K562 treated with DMSO at 1 percent for 24 hours (cell line): Measurements from ENCODE around the gene PARK7. TPM values are rescaled to one million over a fixed set of nuclear protein-coding genes. Genes with fewer than 3 reads are reported as not detected.

ENCODE experiments used
- total RNA-seq: library from RNA; unstranded; fragments of 300-600 nt; gene quantifications from 2 replicates; pipeline ENCODE4 v1.2.3, GENCODE V29; 2022; ENCODE audit warnings: low read depth; ENCODE audit not compliant: insufficient read depth

The PARK7 gene
- 350 and 394 TPM in 2 replicates for total RNA-seq

DNA sequence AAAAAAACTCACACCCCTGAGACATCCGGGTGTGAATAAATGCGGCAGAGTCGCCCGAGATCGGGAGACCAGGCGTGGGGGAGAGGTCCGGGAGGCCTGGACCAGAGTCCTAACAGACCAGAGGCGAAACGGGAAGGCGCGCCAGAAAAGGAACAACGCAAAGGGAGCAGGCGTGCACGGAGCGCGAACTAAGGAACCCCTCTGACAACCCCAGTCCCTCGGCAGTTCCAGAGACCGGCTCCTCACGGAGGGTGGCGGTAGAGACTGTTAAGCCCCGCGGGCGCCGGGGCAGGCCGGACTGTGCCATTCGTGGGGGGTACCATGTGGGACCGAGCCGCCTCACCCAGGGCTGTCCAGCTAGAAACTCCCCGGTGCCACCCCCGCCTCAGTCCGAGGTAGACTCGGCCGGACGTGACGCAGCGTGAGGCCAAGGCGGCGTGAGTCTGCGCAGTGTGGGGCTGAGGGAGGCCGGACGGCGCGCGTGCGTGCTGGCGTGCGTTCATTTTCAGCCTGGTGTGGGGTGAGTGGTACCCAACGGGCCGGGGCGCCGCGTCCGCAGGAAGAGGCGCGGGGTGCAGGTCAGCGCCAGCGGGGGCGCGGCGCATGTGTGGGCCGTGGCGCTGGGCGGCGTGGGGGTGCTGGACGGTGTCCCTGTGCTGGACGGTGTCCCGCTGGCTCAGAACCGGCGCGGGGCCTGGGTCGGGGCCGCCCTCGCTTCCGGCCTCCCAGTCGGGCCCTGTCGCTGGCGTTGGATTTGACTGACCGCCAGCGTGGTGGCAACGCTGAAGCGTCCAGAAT lies at the start of gene PARK7:
Gene PARK7, plus strand, starts transcription at position 496 of the 798 bp plus-strand sequence. CDS start 1,075 bp downstream, outside the sequence.

DNA sequence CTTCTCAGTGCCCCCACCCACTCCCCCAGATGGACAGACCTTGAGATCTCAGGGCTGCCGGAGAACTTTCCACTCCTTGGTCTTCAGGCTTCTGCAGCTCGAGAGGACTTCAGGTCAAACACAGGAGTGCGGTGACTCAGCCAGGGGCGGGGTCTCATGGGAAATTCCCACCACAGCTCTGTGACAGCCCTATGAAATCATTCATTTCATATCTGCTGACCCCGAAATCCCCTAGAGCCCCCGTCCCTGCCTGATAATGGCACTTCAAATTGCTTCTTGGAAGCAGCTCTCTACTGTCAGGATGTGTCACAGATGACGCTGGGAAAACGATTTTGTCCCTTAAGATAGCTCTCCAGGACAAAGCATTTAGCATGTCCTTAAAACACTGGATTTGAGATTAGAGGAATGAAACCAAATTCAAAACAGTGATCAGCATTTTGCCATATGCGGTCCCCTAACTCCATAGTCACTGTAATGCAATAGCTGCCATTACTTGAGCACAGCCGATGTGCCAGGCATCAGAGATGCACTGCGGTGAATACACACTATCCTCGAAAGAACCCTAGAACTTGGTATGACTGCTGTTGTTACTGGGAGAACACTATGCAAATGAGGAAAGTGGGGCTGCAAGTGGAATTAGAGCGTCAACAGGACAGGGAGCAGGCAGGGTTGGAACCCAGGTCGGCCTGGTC lies 20.6 kb upstream of the PARK7 start, which contains the start of gene TNFRSF9:
Gene TNFRSF9, minus strand, starts transcription at position 95 of the 692 bp plus-strand sequence. CDS start 845 bp downstream, outside the sequence.

DNA sequence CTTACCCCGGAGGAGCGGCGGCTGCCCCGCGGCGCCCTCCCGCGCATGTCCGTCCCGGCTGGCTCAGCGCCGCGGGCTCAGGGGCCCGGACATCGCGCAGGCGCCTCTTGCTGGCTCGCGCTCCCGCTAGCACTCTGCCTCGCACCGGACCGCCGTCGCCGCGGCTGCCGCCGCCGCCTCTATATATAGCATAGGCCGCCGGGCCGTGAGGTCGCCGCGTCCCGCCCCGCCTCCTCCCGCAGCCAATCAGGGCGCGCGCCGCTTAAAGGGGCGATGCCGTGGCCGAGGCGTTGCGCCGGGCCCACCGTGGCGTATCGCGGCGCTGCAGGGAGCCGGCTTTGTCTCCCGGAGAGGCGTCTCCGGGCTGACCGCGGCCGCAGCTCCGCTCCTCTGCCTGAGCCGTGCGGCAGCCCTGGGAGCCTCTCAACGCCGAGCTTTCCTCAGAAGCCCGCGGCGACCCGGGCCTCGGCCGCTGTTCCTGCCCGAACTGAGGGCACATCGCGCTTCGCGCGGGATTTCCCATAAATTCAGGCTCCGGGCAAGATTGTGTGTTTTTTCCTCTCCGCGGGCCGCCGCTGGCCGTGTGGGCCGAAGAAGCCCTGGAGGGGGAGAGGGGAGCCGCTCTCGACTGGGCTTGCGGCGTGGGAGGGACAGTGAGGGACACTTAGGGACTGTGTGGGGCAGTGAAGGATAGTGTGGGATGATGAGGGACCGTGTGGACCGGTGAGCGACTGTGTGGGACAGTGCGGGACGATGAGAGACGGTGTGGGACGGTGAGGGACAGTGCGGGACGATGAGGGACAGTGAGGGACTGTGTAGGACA lies 64.9 kb downstream of the PARK7 start, which contains the start of gene ERRFI1:
Gene ERRFI1, minus strand, starts transcription at position 157 of the 823 bp plus-strand sequence. CDS start 10,690 bp downstream, outside the sequence.

Other genes with a start within 250 kb of the PARK7 start
- 28.0 and 32.1 TPM in 2 replicates for gene VAMP3, start 190.4 kb upstream of the PARK7 start, total RNA-seq
- gene PER3, start 177.4 kb upstream of the PARK7 start, total RNA-seq: 5.5 and 6.8 TPM in 2 replicates
- gene UTS2, start 108.6 kb upstream of the PARK7 start, total RNA-seq: not detected in 2 replicates
- gene TNFRSF9, start 20.9 kb upstream of the PARK7 start, total RNA-seq: 7.9 and 9.5 TPM in 2 replicates
- 3.9 and 5.4 TPM in 2 replicates for gene ERRFI1, start 64.6 kb downstream of the PARK7 start, total RNA-seq